ENCODE data around the gene VAV3. TPM values are rescaled to one million over a fixed set of nuclear protein-coding genes. Genes with fewer than 3 reads are reported as not detected.

The VAV3 gene
- total RNA-seq, 1 donor from 2014 or later, result 1.9 TPM

- Mint-ChIP-seq H3K4me3 (ENCODE audit: low read depth) (no peak overlapping the region), H3K36me3 (ENCODE audit: low read depth) (no peaks in the 10 kb centered on the region), H3K27ac (no peak overlapping the region), H3K27me3 (ENCODE audit: low read depth) (no peaks in the 10 kb centered on the region), H3K4me1 (ENCODE audit: low read depth) (peaks cover 32% of the 10 kb centered on the region), H3K9me3 (no peaks in the 10 kb centered on the region)
- intact Hi-C loops (cut with micrococcal nuclease), result loop anchor here (5.0 to 10.0 kb wide), 4 partner anchors 106 to 414 kb away; partner anchors contain the start of gene SLC25A24
- DNase-seq (ENCODE audit: low spot score), result no peak
Measured at GRCh38 chr1:107788206-107789202, 176.5 kb downstream of the VAV3 start.

DNA sequence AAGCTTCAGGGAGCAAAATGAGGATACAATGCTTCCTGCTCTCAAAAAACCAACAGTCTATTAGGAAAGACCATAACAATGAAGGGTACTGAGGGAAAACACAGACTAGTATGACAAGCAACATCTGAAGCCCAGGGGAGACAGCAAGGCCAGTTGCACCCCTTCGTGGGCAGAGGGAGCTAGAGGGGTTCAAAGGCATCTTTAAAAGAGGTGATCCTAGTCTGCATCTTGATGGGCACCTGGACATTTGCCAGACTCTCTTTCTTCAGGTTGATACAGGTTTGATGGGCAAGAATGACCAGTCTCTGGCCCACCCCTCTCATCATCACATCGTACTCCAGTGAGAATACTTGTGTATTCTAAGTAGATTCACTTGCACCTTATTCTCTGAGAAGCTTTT is 177.7 kb downstream of the VAV3 start:
- no peak for DNase-seq (ENCODE audit: low spot score)
- intact Hi-C loops (cut with micrococcal nuclease), result loop anchor here (5.0 to 10.0 kb wide), 4 partner anchors 108 to 415 kb away; partner anchors contain the start of gene SLC25A24
- Mint-ChIP-seq H3K4me1 (ENCODE audit: low read depth) (peaks cover 32% of the 10 kb centered on the region), H3K27ac (no peak overlapping the region), H3K9me3 (no peaks in the 10 kb centered on the region), H3K27me3 (ENCODE audit: low read depth) (no peaks in the 10 kb centered on the region), H3K36me3 (ENCODE audit: low read depth) (no peaks in the 10 kb centered on the region), H3K4me3 (ENCODE audit: low read depth) (no peak overlapping the region)

DNA sequence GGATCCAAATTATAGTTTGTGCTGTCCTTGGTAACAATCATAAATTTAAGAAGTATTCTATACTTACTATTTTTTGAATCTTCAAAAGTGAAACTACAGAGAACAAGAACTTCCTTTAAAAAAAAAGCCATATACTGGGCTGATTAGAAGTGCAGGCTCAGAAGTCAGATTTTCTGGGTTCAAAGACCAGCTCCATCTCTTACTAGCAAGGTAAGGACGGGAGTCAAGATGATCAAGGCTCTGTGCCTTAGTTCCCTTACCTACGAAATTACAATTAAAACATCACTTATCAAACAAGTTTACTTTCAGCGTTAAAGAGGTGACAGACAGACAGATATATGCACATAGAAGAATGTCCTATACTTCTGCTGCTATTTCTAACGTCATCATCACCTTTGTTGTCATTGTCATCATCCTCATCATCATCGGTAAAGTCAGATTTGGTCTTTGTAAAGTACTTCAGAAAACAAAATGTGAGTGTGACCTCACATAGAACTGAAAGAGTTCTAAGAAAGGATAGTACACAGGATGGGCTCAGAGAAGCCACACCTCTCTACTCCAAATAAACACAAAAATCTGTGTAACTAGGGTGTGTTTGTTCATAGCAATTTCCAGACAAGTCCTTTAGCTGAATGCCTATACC is 178.7 kb downstream of the VAV3 start:
- no peaks in the 10 kb centered on the region for H3K9me3 Mint-ChIP-seq
- peaks cover 32% of the 10 kb centered on the region for H3K4me1 Mint-ChIP-seq (ENCODE audit: low read depth)
- intact Hi-C loops (cut with micrococcal nuclease), result loop anchor here (5.0 to 10.0 kb wide), 4 partner anchors 108 to 416 kb away; partner anchors contain the start of gene SLC25A24
- no peak for DNase-seq (ENCODE audit: low spot score)
- H3K27ac Mint-ChIP-seq, result no peak overlapping the region
- no peaks in the 10 kb centered on the region for H3K27me3 Mint-ChIP-seq (ENCODE audit: low read depth)
- H3K36me3 Mint-ChIP-seq (ENCODE audit: low read depth), result no peaks in the 10 kb centered on the region
- peak overlapping the region; percentile 51 for H3K4me3 Mint-ChIP-seq (ENCODE audit: low read depth)

DNA sequence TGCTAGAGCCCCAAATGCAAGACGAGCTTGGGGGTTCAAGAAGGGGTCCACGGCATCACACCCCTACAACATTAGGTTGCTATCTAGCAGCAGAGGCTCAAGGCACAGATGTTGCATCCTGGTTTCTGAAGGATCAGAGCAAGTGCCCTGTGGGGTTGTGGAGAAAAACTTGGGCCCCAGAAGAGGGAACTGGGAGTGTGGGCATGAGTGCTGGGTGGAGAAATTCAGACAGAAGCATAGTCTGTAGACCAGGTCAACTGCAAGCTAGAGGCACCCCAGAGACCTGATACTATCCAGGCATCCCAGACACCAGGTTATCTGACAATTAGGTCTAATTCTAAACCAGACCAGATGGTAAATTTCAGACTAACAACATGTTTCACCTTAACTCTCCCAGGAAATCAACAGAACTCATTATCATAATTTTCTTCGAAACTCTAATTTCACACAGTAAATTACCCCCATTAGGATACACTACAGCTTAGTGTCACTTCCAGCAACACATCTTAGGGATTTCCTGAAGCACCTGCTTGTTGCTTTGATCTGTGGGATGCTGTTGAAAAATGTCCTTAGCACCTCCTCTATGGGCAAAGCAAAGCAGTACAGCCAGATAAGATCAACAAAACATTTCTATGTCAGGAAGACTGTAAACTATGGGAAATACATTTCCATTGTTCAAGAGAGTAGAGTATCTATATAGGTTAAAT is 179.3 kb downstream of the VAV3 start:
- no peak for DNase-seq (ENCODE audit: low spot score)
- no peaks in the 10 kb centered on the region for H3K27me3 Mint-ChIP-seq (ENCODE audit: low read depth)
- no peaks in the 10 kb centered on the region for H3K9me3 Mint-ChIP-seq
- H3K36me3 Mint-ChIP-seq (ENCODE audit: low read depth), result no peaks in the 10 kb centered on the region
- intact Hi-C loops (cut with micrococcal nuclease), result loop anchor here (5.0 to 10.0 kb wide), 4 partner anchors 109 to 417 kb away; partner anchors contain the start of gene SLC25A24
- peak overlapping the region; percentile 59 for H3K27ac Mint-ChIP-seq
- peak overlapping the region; percentile 51 for H3K4me3 Mint-ChIP-seq (ENCODE audit: low read depth)
- peaks cover 32% of the 10 kb centered on the region for H3K4me1 Mint-ChIP-seq (ENCODE audit: low read depth)

GRCh38 chr1:107782217-107782845 is 182.6 kb downstream of the VAV3 start:
- intact Hi-C loops (cut with micrococcal nuclease), result loop anchor here (1.0 to 10.0 kb wide), 2 partner anchors 112 to 343 kb away; no protein-coding TSS in a partner anchor
- Mint-ChIP-seq H3K36me3 (ENCODE audit: low read depth) (no peaks in the 10 kb centered on the region), H3K27me3 (ENCODE audit: low read depth) (no peaks in the 10 kb centered on the region), H3K4me3 (ENCODE audit: low read depth) (no peak overlapping the region), H3K27ac (no peak overlapping the region), H3K9me3 (no peaks in the 10 kb centered on the region), H3K4me1 (ENCODE audit: low read depth) (peaks cover 19% of the 10 kb centered on the region)
- DNase-seq (ENCODE audit: low spot score), result no peak

DNA sequence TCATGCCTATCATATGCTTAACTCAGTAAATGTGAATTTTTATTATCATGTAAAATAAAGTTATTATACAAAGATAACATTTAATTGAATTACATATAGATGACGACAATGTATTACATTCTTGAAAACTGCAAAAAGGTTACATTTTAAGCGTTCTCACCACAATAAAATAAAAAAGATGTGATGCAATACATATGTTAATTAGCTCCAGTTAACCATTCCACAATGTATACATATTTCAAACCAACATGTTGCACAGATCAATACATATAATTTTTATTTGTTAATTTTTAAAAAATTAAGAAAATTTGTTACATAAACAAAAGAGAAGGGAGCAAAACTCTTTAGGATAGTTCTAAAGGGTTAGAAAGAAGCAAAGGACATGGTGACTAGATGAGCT is 183.7 kb downstream of the VAV3 start:
- DNase-seq (ENCODE audit: low spot score), result no peak

GRCh38 chr1:107777664-107778047 is 187.3 kb downstream of the VAV3 start:
- Mint-ChIP-seq H3K9me3 (no peaks in the 10 kb centered on the region), H3K36me3 (ENCODE audit: low read depth) (no peaks in the 10 kb centered on the region), H3K27ac (no peak overlapping the region), H3K4me1 (ENCODE audit: low read depth) (no peaks in the 10 kb centered on the region), H3K4me3 (ENCODE audit: low read depth) (no peak overlapping the region), H3K27me3 (ENCODE audit: low read depth) (no peaks in the 10 kb centered on the region)
- no peak for DNase-seq (ENCODE audit: low spot score)
- intact Hi-C loops (cut with micrococcal nuclease), result no loop called here

More for the DNA sequence above, 183.7 kb downstream of the VAV3 start:
- H3K27me3 Mint-ChIP-seq (ENCODE audit: low read depth), result no peaks in the 10 kb centered on the region
- H3K27ac Mint-ChIP-seq, result no peak overlapping the region
- intact Hi-C loops (cut with micrococcal nuclease), result loop anchor here (10.0 kb wide), 1 partner anchor 114 kb away; no protein-coding TSS in a partner anchor
- H3K9me3 Mint-ChIP-seq, result no peaks in the 10 kb centered on the region
- peaks cover 9% of the 10 kb centered on the region for H3K4me1 Mint-ChIP-seq (ENCODE audit: low read depth)
- no peak overlapping the region for H3K4me3 Mint-ChIP-seq (ENCODE audit: low read depth)
- no peaks in the 10 kb centered on the region for H3K36me3 Mint-ChIP-seq (ENCODE audit: low read depth)

DNA sequence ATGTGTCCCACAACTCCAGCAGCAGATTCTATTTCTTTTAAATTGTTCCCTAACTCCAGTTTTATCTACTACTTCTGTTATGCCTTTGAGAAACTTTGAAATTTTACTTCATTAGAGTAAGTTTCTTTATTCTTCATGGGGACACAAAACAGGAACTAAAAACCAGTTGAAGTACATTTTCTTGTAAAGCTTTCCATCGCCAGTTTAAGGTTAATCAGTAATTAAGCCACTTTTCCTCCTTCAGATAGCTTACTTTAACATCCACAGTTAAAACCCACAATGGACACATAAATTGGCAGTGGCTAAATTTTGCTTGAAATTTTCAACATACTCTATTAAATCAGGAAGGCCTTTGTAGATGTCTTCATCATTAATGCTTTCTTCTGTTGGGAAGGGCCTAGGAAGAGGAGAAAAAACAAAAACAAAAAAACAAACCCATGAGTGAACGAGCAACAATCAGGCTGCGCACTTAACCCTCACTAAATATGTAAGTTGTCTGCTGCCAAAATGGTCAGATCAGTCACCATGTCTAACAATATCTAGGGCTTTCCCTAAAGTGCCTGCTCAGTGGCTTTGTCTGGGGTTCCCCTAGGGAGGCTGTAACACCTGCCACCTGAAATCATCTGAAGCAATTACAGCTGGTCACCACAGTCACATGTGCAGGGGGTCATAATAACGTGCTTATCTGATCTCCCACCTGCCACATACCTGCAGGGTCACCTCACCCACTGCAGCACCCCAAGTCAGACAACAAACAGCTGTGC is 187.9 kb downstream of the VAV3 start:
- no peaks in the 10 kb centered on the region for H3K36me3 Mint-ChIP-seq (ENCODE audit: low read depth)
- H3K27ac Mint-ChIP-seq, result no peak overlapping the region
- intact Hi-C loops (cut with micrococcal nuclease), result no loop called here
- no peaks in the 10 kb centered on the region for H3K27me3 Mint-ChIP-seq (ENCODE audit: low read depth)
- no peaks in the 10 kb centered on the region for H3K4me1 Mint-ChIP-seq (ENCODE audit: low read depth)
- H3K4me3 Mint-ChIP-seq (ENCODE audit: low read depth), result no peak overlapping the region
- DNase-seq (ENCODE audit: low spot score), result no peak
- no peaks in the 10 kb centered on the region for H3K9me3 Mint-ChIP-seq

DNA sequence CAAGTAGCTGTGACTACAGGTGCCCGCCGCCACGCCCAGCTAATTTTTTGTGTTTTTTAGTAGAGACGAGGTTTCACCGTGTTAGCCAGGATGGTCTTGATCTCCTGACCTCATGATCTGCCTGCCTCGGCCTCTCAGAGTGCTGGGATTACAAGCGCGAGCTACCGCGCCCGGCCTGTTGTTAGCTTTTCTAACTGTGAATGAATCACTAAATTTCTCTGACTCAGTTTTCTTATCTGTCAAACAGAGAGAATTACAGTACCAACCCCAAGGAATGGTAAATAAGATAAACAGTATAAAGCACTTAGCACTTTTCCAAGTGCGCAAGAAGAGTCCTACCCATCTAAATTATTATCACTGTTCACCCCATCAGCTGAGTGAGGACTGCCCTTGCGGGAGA is 193.6 kb downstream of the VAV3 start:
- Mint-ChIP-seq H3K4me1 (ENCODE audit: low read depth) (no peaks in the 10 kb centered on the region), H3K36me3 (ENCODE audit: low read depth) (no peaks in the 10 kb centered on the region), H3K27me3 (ENCODE audit: low read depth) (peaks cover 2% of the 10 kb centered on the region), H3K27ac (no peak overlapping the region), H3K9me3 (no peaks in the 10 kb centered on the region), H3K4me3 (ENCODE audit: low read depth) (no peak overlapping the region)
- intact Hi-C loops (cut with micrococcal nuclease), result no loop called here
- no peak for DNase-seq (ENCODE audit: low spot score)

DNA sequence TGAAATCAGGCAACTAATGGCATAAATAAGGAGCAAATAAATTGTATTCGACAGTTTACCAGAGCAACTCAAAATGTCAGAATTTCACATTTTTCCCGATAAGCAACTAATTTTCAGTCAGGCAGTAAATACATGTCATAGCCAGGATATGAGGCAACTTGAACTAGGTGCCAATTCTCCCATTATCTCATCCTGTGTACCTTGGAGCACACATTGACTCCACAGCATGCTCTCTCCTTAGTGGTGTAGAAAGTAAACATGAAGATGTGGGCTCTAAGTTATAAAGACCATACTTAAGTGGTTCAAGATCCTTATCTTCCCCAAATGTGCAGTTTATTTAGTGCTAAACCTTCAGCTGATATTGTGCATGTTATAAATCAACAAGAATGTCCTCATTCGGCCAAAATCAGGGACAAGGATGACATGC is 197.8 kb downstream of the VAV3 start:
- Mint-ChIP-seq H3K9me3 (no peaks in the 10 kb centered on the region), H3K4me1 (ENCODE audit: low read depth) (no peaks in the 10 kb centered on the region), H3K4me3 (ENCODE audit: low read depth) (no peak overlapping the region), H3K27ac (no peak overlapping the region), H3K27me3 (ENCODE audit: low read depth) (peaks cover 3% of the 10 kb centered on the region), H3K36me3 (ENCODE audit: low read depth) (no peaks in the 10 kb centered on the region)
- intact Hi-C loops (cut with micrococcal nuclease), result no loop called here
- DNase-seq (ENCODE audit: low spot score), result no peak

- intact Hi-C loops (cut with micrococcal nuclease), result no loop called here
- no peak for DNase-seq (ENCODE audit: low spot score)
- H3K36me3 Mint-ChIP-seq (ENCODE audit: low read depth), result no peaks in the 10 kb centered on the region
- H3K27me3 Mint-ChIP-seq (ENCODE audit: low read depth), result peaks cover 3% of the 10 kb centered on the region
- no peaks in the 10 kb centered on the region for H3K9me3 Mint-ChIP-seq
- H3K4me1 Mint-ChIP-seq (ENCODE audit: low read depth), result no peaks in the 10 kb centered on the region
- H3K4me3 Mint-ChIP-seq (ENCODE audit: low read depth), result no peak overlapping the region
- H3K27ac Mint-ChIP-seq, result no peak overlapping the region
Measured at GRCh38 chr1:107766533-107766932, 198.4 kb downstream of the VAV3 start.

Measured in activated T-helper 2 cell treated with anti-CD3 and anti-CD28 coated beads, Interferon-gamma antibody, Interleukin-2, Interleukin-4, amounts not matched to agents 10 μg/mL and 5 μg/mL and 100 μg/mL, durations not matched to agents 14 hours and 24 hours and 36 hours (primary cell).